Esophagus muscularis mucosa (tissue), 3 donors: ENCODE data around the gene SOBP.

Experiments used
- CTCF ChIP-seq, 3 experiments: fragments of 200-600 bp in 2 of 3; fragments of 450-650 bp in 1 of 3; sonication (generic) in 2 of 3; IDR thresholded peaks; one replicate each; pipeline ENCODE4 v1.5.1; 2017 to 2019; ENCODE audit warnings: antibody characterized with exemption in 3 of 3, mild to moderate bottlenecking in 2 of 3, moderate library complexity in 1 of 3
- POLR2A ChIP-seq: fragments of 450-650 bp; IDR thresholded peaks from one replicate; pipeline ENCODE4 v1.6.1; 2017; ENCODE audit warnings: antibody characterized with exemption, moderate library complexity, mild to moderate bottlenecking, low read depth

DNA sequence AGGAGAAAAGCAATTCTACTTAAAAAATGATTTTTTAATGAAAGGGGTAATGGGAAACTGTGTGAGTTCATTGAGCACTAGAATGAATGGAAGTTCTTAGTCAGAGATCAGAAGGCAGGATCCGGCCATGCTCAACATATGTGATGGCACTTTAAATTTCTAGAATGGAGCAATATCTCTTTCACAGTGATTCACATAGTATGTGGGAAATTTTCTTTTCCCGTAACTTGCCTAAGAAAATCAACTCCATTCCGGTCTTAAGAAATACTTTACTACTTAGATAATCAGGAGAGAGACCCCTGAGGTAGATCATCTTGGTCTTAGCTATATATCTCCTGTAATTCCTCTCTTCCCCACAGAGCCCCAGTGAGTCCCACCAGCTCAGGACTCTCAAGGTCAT lies 202.4 kb downstream of the SOBP start:
- TF ChIP-seq CTCF (IDR thresholded peaks at IDR 0.05) (no peak), POLR2A (no peak)
